ENCODE results near the gene FAM3D.

DNA sequence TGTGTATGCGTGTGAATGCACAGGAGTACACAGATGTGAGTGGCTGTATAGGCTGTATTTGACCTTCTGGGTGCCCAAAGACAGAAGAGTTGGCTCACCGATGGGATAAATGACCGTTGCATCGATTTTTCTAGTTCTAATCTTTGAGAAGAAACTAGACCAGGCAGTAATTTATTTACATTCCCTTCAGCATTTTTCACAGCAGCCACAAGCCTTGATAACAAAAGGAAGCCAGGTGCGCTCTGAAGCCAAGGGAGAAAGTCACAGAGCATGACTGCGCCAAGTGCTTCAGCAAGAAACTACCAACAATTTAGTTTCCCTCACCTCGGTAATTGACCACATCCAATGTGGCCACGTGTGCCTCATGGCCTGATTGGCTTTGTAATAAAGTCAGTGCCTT lies 5.9 kb upstream of the FAM3D start:
- TF ChIP-seq RARB (CRISPR knock-in tag; IDR thresholded peaks at IDR 0.05): no peak
- TF ChIP-seq JUN (IDR thresholded peaks at IDR 0.05): no peak
- TF ChIP-seq RAD21 (conservative IDR thresholded peaks at IDR 0.05 in 1 of 2, IDR thresholded peaks at IDR 0.05 in 1 of 2): no peak
- no peak for TF ChIP-seq EP300 (IDR thresholded peaks at IDR 0.05)
- TF ChIP-seq, protein P1, sequence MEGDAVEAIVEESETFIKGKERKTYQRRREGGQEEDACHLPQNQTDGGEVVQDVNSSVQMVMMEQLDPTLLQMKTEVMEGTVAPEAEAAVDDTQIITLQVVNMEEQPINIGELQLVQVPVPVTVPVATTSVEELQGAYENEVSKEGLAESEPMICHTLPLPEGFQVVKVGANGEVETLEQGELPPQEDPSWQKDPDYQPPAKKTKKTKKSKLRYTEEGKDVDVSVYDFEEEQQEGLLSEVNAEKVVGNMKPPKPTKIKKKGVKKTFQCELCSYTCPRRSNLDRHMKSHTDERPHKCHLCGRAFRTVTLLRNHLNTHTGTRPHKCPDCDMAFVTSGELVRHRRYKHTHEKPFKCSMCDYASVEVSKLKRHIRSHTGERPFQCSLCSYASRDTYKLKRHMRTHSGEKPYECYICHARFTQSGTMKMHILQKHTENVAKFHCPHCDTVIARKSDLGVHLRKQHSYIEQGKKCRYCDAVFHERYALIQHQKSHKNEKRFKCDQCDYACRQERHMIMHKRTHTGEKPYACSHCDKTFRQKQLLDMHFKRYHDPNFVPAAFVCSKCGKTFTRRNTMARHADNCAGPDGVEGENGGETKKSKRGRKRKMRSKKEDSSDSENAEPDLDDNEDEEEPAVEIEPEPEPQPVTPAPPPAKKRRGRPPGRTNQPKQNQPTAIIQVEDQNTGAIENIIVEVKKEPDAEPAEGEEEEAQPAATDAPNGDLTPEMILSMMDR (IDR thresholded peaks at IDR 0.05): no peak
- TF ChIP-seq POLR2A (IDR thresholded peaks at IDR 0.05; ENCODE audit: low read length): no peak
- no peak for TF ChIP-seq ZSCAN20 (CRISPR knock-in tag; IDR thresholded peaks at IDR 0.05)

Data from A549 (cell line).